T1000 (cell line): ENCODE results near the gene STIL.
"Not testable (repeated sequence)": the region's sequence is repeated elsewhere in the genome, so short reads cannot be mapped to it uniquely, and the experiment has no call there.

Source experiments
- DNase-seq: peaks from one replicate; lab custom pipeline; 2025; ENCODE audit warnings: mixed read lengths; lab: John Stamatoyannopoulos, UW

STIL gene

DNA sequence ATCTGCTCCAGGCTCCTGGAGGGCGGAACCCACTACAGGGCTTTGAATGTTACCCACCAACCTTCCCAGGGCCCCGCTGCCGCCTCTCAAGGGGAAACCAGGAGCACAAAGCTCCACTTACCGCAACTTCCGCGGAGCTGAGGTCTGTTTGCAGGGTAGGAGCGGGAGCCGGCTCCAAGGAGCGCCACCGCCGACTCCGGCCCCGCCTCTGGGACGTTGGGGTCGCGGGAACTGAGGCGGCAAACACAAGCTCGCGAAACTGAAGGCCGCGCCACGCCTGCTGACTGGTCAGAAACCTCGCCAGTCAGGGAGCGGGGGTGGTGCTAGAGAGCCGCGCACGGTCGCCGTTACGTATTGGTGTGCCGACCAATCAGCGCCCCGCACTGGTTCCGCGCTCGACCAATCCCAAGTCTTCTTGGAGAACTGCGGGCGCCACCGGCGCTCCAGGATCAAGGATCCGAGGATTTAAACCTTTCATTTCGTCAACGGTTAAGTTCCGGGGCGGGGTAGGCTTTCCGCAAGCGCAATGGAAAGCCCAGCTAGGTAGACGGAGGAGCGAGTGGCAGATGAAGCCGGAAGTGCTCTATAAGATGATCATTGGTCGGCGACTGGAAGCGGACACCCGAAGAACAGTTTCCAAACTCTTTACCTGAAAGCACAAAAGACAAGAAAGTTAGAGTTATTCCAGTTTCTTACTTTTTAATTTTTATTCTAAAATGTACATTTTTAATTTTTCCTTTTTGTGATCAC lies at the start of gene STIL:
Gene STIL (minus strand): TSS at position 233 of the 750 bp plus-strand sequence. CDS start 3,828 bp downstream, outside the sequence.
- peak; percentile 99 for DNase-seq

DNA sequence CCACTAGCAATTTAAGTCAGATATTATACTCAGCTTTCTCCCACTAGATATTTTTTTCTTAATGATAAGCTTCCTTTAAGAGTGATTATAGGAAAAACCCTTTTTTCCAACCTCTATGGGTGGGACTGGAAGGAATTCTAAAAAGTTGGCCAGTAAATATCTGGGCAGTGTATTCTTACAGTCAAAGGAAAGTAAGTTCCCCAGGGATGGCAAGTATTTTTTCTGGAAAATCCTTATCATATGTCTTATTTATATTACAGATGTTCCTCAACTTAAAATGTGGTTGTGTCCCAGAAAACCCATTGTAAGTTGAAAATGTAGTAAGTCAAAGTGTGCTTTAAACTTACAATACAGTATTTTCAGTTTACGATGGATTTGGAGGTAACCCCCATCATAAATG lies 48.9 kb upstream of the STIL start:
- no peak for DNase-seq

DNA sequence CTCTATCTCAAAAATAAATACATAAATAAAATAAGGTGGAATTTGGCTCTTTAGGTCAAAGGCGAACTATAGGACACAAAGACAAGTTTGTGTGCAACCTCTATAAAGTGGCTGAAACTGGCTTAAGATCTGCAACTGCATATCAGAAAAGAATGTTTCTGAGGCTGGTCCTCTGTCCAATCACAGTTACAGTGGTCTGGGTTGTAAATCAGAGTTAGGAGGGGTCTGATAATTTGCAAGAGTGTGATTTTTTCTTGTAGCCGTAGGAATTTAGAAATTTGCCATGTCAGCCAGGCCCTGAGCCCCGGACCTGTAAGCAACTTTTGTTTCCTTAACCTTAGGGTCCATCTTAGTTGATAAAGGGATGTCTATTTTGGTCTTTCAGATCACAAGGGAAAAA lies 47.4 kb upstream of the STIL start:
- no peak for DNase-seq

DNA sequence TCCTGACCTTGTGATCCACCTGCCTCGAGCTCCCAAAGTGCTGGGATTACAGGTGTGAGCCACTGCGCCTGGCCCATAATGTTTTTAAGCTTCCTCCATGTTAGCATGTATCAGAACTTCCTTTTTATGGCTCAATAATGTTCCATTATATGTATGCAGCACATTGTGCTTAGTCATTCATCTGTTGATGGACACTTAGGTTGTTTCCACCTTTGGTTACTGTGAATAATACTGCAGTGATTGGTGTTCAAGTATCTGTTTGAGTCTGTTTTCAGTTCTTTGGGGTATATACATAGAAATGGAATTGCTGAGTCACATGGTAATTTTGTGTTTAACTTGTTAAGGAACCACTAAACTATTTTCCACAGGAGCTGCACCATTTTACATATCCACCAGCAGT lies 37.4 kb upstream of the STIL start:
- no peak for DNase-seq

DNA sequence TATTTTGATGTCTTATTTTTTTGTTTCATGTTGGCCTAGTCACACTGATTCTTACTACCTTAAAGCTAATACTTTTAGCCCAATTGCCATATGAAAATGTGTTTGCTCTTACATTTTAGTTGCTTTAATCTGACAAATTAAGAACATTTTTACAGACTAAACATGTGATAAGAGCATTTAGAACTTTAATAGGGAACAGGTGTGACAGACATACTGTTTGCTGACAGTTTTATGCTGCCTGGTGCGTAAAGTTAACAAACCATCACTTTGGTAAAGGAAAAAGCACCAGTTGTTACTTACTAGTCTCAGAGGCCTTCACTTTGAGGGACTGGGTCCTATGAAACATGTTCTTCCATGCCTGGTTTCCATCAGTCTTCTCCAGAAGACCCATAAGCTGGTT lies 34.3 kb upstream of the STIL start:
- DNase-seq, result no peak

DNA sequence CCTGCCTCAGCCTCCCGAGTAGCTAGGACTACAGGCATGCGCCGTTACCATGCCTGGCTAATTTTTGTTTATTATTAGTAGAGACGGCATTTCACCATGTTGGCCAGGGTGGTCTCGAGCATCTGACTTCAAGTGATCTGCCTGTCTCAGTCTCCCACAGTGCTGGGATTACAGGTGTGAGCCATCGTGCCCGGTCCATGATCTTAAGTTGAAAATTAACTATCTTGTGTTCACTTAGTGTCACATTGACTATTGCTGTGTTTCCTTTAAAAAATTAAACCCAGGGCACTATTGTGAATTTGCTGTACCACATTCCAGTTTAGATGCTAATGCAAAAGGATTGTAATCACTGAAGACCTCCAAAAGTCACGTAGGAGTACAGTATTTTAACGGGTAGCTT lies 33.8 kb upstream of the STIL start:
- no peak for DNase-seq

DNA sequence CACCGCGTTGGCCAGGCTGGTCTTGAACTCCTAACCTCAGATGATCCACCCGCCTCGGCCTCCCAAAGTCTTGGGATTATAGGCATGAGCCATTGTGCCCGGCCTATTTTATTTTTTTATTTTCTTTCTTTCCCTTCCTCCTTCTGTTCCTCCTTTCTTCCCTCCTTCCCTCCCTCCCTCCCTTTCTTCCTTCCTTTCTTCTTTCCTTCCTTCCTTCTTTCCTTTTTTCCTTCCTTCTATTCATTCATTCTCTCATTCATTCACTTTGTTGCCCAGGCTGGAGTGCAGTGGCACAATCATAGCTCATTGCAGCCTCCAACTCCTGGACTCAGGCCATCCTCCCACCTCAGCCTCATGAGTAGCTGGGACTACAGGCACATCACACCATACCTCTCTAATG lies 33.0 kb upstream of the STIL start:
- DNase-seq, result not testable (repeated sequence)

DNA sequence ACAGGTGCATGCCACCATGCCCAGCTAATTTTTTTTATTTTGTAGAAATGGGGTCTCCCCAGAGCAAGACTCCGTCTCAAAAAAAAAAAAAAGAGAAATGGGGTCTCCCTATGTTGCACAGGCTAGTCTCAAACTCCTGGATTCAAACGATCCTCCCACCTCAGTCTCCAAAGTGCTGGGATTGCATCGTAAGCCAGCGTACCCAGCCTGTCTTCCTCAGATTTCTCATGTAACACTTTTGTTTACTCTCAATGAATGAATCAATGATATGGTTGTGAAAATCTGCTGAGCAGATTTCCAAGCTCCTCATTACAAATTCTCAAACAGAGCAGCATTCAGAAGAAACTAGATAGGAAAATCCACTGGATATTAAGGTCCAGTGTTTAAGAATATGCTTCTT lies 26.3 kb upstream of the STIL start:
- no peak for DNase-seq

DNA sequence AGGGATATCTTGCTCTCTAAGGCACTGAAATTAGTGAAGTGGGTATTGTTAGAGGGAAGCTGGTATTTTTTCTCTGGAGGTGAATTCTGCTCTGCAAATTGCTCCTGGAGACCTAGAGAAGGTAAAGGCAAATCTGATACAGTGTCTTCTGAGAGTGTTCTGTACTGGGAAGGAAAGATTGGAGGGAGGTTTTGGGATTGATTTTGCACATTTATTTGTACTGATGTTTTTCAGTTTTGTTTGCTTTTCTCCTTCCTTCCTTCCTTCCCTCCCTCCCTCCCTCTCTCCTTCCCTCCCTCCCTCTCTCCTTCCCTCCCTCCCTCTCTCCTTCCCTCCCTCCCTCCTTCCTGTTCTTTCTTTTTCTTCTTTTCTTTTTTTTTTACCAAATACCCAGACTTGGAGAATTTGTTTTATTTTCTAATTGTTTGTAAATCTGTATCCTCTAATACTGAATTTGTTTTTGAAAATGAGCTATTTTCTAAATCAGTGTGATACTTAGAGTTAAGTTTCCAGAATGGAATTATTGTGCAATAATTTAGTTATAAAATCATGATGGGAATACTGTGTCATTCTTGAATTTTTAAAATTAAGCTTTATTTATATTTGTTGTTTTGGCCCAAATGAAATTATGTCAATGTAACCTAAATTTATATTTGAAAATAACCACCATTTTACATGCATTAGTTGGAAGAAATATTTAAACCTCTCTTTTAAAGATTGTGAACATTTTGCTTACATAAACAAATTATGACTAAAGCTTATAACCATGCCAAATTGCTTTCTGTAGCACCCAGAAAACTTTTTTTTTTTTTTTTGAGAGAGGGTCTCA lies 24.5 kb upstream of the STIL start:
- DNase-seq, result no peak

DNA sequence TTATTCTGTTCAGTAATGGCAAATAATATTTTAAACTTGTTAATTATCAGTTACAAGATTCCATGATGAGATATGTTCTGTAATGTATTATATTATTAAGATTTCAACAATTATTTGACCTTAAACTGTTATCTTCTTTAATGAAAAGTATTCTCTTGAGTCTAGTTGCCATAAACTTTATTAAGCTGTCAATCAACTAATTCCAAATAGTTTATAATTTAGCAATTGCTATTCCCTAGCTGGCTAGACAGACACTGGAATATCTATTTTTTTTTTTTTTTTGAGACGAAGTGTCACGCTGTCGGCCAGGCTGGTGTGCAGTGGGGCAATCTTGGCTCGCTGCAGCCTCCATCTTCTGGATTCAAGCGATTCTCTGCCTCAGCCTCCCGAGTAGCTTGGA lies 23.4 kb upstream of the STIL start:
- no peak for DNase-seq

DNA sequence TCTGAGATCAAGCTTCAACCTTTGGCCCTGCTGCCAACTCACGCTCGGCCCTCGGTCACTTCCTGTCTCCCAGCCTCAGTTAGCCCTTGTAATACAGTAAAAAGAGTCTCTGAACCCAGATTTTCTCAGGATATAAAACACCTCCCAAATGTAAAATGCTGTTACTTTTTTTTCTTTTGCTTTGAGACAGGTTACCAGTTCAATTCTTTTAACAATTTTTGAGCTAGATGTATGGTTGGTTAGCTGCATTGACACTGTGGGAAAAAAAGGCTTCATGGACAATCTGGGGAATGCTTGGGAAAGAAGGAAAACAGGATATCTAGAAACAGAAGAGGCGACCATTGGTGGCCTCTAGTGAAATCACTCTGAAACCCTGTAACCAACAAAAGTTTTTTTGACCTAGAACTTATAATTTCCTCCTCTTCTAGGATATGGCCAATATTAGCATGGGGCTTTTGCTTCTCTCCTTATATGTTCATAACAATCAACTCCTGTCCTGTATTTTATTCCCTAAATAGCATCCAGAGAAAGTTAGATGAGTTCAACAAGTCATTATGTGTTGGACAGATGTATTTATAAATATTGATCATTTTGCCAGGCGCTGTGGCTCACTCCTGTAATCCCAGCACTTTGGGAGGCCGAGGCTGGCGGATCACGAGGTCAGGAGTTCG lies 21.0 kb upstream of the STIL start:
- no peak for DNase-seq

DNA sequence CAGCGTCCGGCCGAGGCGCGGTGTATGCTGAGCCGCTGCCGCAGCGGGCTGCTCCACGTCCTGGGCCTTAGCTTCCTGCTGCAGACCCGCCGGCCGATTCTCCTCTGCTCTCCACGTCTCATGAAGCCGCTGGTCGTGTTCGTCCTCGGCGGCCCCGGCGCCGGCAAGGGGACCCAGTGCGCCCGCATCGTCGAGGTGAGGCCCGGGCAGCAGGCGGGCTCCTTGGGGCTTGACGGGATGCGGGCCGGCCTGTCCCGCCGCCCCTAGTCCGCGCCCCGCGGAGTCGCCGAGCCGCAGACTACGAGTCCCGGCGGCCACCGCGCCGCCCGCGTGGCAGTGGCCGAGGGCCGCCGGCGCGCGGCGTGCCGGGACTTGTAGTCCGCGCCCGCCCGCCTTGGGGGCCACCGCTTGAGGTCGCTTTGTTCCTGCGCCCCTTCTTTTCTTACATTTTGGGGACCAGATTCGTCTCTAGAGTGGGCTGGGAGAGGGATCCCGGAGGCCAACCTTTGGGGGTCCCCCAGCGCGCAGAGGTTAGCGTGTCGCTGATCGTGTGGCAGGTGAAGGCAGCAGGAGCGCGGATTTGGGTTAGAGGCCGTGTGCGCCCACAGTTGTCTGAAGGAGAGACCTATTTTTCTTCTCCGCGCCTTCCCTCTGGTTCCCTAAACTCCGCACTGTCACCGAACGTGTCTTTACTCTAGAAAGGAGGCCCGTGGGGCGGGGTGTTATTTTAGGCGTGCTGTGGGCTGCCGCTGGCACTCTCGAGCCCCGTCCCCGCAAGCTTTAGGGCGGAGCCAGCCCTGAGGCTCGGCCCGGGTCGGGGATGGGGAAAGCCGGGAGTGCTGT lies 20.2 kb upstream of the STIL start:
- peak; percentile 78 for DNase-seq

DNA sequence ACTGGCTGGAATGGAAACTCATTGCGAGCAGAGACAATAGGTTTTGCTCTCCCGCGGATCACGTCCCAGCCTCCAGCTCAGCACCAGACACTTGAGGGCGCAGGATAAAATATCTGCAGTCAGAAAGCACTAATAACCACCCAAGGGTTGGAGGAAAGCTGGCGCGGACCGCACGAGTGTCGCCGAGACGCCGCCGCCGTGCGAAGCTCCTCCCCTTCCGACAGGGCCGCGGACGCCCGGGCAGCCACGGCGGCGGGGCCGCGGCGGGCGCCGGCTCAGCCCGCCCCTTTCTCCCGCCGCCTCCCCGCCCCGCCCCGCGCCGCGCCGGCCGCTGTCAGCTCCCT lies 19.6 kb upstream of the STIL start, which contains the start of gene CMPK1:
Gene CMPK1 (plus strand): TSS at position 213 of the 344 bp plus-strand sequence. CDS start 156 bp downstream, outside the sequence.
- peak; percentile 78 for DNase-seq

DNA sequence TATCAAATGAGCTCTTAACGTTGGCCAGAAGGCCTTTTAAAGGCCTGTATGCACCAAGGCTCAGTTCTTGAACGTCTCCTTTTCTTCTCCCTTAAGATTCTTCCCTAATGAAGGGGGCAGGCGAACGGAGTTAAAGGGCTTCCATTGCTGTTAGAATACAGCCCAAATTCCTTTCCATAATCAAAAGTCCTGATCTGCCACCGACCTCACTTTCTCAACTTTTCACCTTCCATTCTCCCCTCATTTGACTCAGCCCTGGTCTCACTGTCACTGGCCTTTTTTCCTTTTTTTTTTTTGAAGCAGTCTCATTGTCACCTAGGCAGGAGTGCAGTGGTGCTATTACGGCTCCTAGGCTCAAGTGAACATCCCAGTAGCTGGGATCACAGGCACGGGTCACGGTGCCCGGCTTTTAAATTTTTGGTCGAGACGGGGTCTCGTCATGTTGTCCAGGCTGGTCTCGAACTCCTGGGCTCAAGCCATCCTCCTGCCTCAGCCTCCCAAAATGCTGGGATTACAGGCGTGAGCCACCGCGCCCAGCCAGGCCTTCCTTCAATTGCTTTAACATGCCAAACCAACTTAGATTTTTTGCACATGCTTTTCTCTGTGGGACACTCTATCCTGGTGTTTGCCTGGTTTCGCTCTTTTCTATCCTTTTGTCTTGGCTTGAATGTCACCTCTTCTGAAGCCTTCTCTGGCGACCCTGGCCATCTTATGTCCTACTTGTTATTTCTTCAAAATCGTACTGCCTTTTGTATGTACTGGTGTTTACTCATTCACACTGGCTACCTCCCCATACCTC lies 19.0 kb upstream of the STIL start:
- no peak for DNase-seq

DNA sequence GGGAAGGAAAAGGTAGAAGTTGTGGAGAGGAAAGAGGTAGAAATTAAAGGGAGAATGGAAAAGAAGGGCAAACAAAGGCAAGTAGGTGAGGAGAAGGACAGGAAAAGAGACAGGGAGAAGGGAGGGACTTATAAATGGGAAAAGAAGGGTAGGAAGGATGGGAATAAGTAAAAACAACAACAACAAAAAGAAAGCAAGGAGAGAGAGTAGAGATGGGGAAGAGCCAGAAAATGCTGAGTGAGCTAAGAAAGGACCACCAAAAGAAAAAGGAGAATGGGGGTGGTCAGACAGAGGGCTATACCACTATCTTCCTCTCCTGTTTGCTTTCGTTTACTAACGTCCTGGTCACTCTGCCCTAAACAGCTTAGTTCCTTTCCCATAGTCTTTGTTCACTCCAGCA lies 17.9 kb upstream of the STIL start:
- no peak for DNase-seq

DNA sequence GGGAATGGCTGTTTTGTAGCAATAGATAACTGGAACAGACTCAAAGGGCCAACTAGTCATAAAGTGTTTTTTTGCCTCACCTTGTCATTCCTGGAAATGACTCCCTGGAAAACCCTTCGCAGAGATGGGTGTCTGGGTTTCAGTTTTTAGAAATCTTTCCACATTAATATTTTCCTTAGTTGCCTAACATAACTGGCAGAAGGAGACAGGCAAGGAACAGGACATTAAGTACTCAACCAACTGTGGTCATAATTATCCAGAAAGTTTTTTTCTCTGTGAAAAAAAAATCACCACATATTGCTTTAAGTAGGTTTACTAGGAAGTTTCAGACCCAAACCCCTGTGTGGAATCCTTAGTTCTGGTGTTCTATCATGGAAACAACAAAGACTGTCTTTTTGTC lies 16.3 kb upstream of the STIL start:
- no peak for DNase-seq

DNA sequence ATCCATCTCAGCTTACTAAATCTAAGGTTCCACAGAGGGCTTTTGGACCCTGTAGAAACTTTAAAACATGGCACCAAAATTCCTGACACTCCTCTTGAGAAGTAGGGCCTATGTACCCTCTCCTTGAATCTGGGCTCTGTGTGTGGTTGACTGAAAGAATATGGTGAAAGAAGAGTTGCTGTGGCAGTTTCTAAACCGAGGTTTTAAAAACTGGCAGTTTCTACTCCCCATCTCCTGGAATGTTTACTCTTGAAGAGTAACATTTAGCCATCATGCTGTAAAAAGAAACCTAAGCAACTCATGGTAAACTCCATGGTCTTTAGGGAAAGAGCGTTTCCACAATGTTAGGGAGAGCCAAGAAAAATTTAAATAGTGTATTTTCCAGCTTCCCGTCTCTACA lies 15.0 kb upstream of the STIL start:
- DNase-seq, result no peak

DNA sequence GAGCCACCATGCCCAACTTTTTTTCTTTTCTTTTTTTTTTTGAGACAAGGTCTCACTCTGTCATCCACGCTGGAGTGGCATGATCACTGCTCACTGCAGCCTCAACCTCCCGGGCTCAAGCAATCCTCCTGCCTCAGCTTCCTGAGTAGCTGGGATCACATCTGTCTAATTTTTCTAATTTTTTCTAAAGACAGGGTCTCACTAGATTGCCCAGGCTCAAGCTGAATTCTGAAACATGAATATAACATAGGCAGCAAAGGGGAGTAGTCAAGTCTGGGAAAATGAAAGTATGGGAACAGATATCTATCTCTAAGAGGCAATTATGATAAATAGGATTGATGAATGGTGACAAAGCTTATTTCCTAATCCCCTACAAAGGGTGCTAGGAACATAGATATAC lies 12.3 kb upstream of the STIL start:
- no peak for DNase-seq

DNA sequence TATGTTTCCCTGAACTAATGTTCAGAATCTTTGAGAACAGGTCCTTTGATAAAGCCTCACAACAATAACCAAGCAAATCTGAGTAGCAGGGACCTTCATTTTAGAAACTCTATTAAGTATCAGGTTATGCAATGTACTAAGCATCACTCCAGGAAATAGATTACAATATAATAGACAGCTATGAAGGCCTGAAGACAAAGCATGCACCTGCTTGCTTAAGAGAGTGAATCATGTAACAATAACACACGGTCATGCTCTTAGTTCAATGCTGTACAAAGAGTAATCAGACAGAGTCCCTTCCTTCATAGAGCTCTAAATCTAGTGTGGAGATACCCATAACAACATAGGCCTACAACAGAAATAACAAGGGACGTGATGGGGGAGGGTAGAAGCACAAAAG lies 11.6 kb upstream of the STIL start:
- no peak for DNase-seq

DNA sequence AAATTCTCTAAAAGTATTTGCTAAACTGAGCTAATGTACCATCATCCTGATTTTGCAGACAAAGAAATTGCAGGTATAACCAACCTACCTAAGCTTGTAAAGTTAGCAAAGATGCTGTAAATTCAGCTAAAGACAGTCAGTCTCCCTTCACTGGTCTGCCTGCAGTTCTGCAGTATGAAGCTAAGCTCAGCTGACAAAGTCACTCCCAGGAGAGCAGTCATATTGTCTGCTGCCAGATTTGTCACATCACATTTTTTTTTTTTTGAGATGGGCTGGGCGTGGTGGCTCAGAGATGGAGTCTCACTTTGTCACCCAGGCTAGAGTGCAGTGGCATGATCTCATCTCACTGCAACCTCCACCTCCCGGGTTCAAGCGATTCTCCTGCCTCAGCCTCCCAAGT lies 10.7 kb upstream of the STIL start:
- no peak for DNase-seq

DNA sequence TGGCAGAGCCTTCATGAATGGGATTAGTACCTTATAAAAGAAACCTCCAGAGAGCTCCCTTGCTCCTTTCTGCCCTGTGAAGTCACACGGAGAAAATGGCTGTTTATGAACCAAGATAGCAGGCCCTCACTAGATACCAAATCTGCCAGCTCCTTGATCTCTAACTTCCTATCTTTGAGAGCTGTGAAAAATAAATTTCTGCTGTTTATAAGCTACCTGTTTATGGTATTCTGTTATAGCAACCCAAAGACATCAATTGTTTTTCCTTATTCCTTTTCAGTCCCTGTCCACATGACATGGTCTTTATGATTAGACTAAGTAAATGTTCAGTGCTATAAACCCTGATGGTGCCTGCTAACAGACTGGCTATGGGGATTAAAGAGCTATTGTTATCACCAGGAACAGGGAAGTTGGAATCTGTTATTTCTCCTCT lies 9.7 kb upstream of the STIL start:
- DNase-seq, result no peak
